GM12878 (cell line): ENCODE results near the gene SLC38A3. TPM values are rescaled to one million over a fixed set of nuclear protein-coding genes. Genes with fewer than 3 reads are reported as not detected.

ENCODE experiments used
- ATAC-seq: fragments of 200-7000 bp; cut with Tn5 transposase; 3 replicates; pipeline ENCODE4 v1.9.1; 2020; ENCODE audit warnings: mild to moderate bottlenecking, moderate library complexity
- BruUV-seq: library from RNA; stranded (reverse); fragments of 400-500 nt; replicated peaks from 2 replicates; lab custom pipeline; 2021; lab: Mats Ljungman, UMichigan
- CTCF ChIA-PET: fragments of 300-600 bp; sonication (Branson Sonifier 250); formaldehyde crosslinking; extraction: SDS; loops from one replicate; lab custom pipeline; 2021; ENCODE audit warnings: inconsistent platforms; lab: Yijun Ruan, JAX
- POLR2A ChIA-PET: fragments of 350-600 bp; formaldehyde crosslinking; extraction: SDS; loops from one replicate; lab custom pipeline; 2021; ENCODE audit warnings: inconsistent platforms; lab: Charles Lee
- RAD21 ChIA-PET: fragments of 300-600 bp; sonication (Branson Sonifier 250); formaldehyde crosslinking; loops from one replicate; lab custom pipeline; 2023; ENCODE audit warnings: antibody characterized with exemption; ENCODE audit not compliant: unreplicated experiment; lab: Charles Lee
- SMC1A ChIA-PET: fragments of 300-600 bp; sonication (Branson Sonifier 250); formaldehyde crosslinking; loops from one replicate; lab custom pipeline; 2023; ENCODE audit not compliant: unreplicated experiment, uncharacterized antibody; lab: Charles Lee
- DNase-seq: peaks from one replicate; pipeline ENCODE4 v3.0.0-alpha.2; 2011; ENCODE audit warnings: low read depth, low spot score
- FAIRE-seq: peaks from 3 replicates; lab custom pipeline; 2011; peaks lifted over from hg19 to GRCh38; lab: Jason Lieb, UNC
- H2AFZ ChIP-seq: 2 replicates; pipeline ENCODE4 v1.6.0; 2011; ENCODE audit warnings: low read depth, low read length, control low read depth; ENCODE audit not compliant: control insufficient read depth
- H3K27ac ChIP-seq: 2 replicates; pipeline ENCODE4 v1.5.1; 2011; ENCODE audit warnings: control low read depth; ENCODE audit not compliant: control insufficient read depth, insufficient read depth
- H3K27me3 ChIP-seq, 2 experiments: replicated peaks in 1 of 2; 2 replicates each; pipeline versions ENCODE4 v1.6.0 to v1.6.1; 2011; ENCODE audit warnings: low read length in 1 of 2; ENCODE audit not compliant: control insufficient read depth in 2 of 2, insufficient read depth in 2 of 2
- H3K36me3 ChIP-seq, 2 experiments: 2 replicates each; pipeline ENCODE4 v1.5.1; 2011; ENCODE audit warnings: low read length in 1 of 2; ENCODE audit not compliant: control insufficient read depth in 2 of 2, insufficient read depth in 2 of 2
- H3K4me1 ChIP-seq: 2 replicates; pipeline ENCODE4 v1.6.1; 2011; ENCODE audit warnings: mild to moderate bottlenecking, low read length, moderate library complexity, mixed read lengths; ENCODE audit not compliant: control insufficient read depth, insufficient read depth
- H3K4me2 ChIP-seq: 2 replicates; pipeline ENCODE4 v1.6.0; 2011; ENCODE audit warnings: control low read depth; ENCODE audit not compliant: control insufficient read depth, insufficient read depth
- H3K4me3 ChIP-seq: fragments of 200-600 bp; sonication (generic); 2 replicates; pipeline ENCODE4 v1.5.1; 2016
- H3K79me2 ChIP-seq: 2 replicates; pipeline ENCODE4 v1.6.0; 2011; ENCODE audit warnings: low read length; ENCODE audit not compliant: control insufficient read depth, insufficient read depth
- H3K9ac ChIP-seq: 2 replicates; pipeline ENCODE4 v1.8.0; 2011; ENCODE audit warnings: low read length, control low read depth, mixed read lengths; ENCODE audit not compliant: control insufficient read depth, insufficient read depth
- H3K9me3 ChIP-seq: replicated peaks from 3 replicates; pipeline ENCODE4 v1.5.1; 2011; ENCODE audit warnings: mild to moderate bottlenecking, low read length; ENCODE audit not compliant: control insufficient read depth, insufficient read depth
- H4K20me1 ChIP-seq: 2 replicates; pipeline ENCODE4 v1.6.0; 2011; ENCODE audit not compliant: control insufficient read depth, insufficient read depth
- CBX3 ChIP-seq: fragments of 200-600 bp; sonication (generic); IDR thresholded peaks from 2 replicates; pipeline ENCODE4 v1.6.1; 2016; ENCODE audit warnings: low read depth, borderline replicate concordance
- CEBPB ChIP-seq, 2 experiments: fragments of 150-350 bp in 1 of 2; IDR thresholded peaks; 2 replicates each; pipeline ENCODE4 v1.6.1; 2012 to 2014; ENCODE audit warnings: low read depth in 2 of 2, low read length in 2 of 2, borderline replicate concordance in 1 of 2, inconsistent platforms in 1 of 2
- EED ChIP-seq: sonication (generic); IDR thresholded peaks from 2 replicates; pipeline ENCODE4 v1.6.1; 2016; ENCODE audit warnings: antibody characterized with exemption, low read depth
- LARP7 ChIP-seq: fragments of 450-650 bp; IDR thresholded peaks from 2 replicates; pipeline ENCODE4 v1.6.1; 2017; ENCODE audit warnings: mild to moderate bottlenecking
- PBX3 ChIP-seq: IDR thresholded peaks from 2 replicates; pipeline ENCODE4 v1.6.1; 2011; ENCODE audit warnings: mild to moderate bottlenecking, low read depth, low read length, moderate library complexity; ENCODE audit not compliant: insufficient replicate concordance
- RUNX3 ChIP-seq: IDR thresholded peaks from 2 replicates; pipeline ENCODE4 v1.6.1; 2012; ENCODE audit warnings: low read length, inconsistent platforms
- SKIL ChIP-seq: fragments of 450-650 bp; IDR thresholded peaks from 2 replicates; pipeline ENCODE4 v1.6.1; 2017; ENCODE audit warnings: mild to moderate bottlenecking, low read depth, inconsistent platforms; ENCODE audit not compliant: poor library complexity, severe bottlenecking
- SUPT20H ChIP-seq: IDR thresholded peaks from 2 replicates; pipeline ENCODE4 v1.6.1; 2011; ENCODE audit warnings: low read depth, mild to moderate bottlenecking, low read length, moderate library complexity, borderline replicate concordance; ENCODE audit not compliant: control insufficient read depth
- TAF1 ChIP-seq: IDR thresholded peaks from 2 replicates; pipeline ENCODE4 v1.6.1; 2011; ENCODE audit warnings: mild to moderate bottlenecking, low read depth, low read length, borderline replicate concordance
- YY1 ChIP-seq: IDR thresholded peaks from 2 replicates; pipeline ENCODE4 v1.6.1; 2011; ENCODE audit warnings: low read depth, mild to moderate bottlenecking, low read length
- WGBS: methylation state at CpG from one replicate; pipeline ENCODE4 v1.1.6; 2016; ENCODE audit warnings: low lambda C conversion rate; ENCODE audit not compliant: insufficient replicate concordance, insufficient coverage; ENCODE audit errors: missing lambda C conversion rate; 5-methylcytosine and 5-hydroxymethylcytosine counted together
- in situ Hi-C: fragments of 300-500 bp; cut with MboI; formaldehyde crosslinking; loops from 9 replicates; pipeline ENCODE4 v1.14.3; 2018; ENCODE audit warnings: mixed read lengths
- intact Hi-C: fragments of 100-400 bp; cut with micrococcal nuclease; formaldehyde crosslinking; loops from one replicate; pipeline ENCODE4 v1.14.2; 2022; ENCODE audit not compliant: unreplicated experiment
- polyA plus RNA-seq, 11 experiments: library from polyadenylated mRNA; depleted of rRNA in 4 of 11; unstranded in 6 of 11; stranded (reverse) in 5 of 11; fragments of >200 nt; fragmentation: Nextera tagmentation in 4 of 11; fragmentation: Illumina TruSeq in 1 of 11; extraction: Ambion mirVana in 4 of 11; extraction: Trizol in 1 of 11; gene quantifications; 1 replicate in 1 of 11; 2 replicates in 10 of 11; pipeline versions ENCODE4 v1.2.1 to v1.2.3, GENCODE V29; 2011 to 2016; ENCODE audit warnings: inconsistent platforms in 2 of 11, missing spikeins in 2 of 11, low read depth in 1 of 11
- total RNA-seq, 4 experiments: library from RNA; depleted of rRNA in 3 of 4; stranded (reverse); fragments of >200 nt in 3 of 4; fragmentation: Illumina TruSeq in 1 of 4; extraction: Trizol in 1 of 4; gene quantifications; 2 replicates each; pipeline versions ENCODE4 v1.2.1 to v1.2.3, GENCODE V29; 2013 to 2021
- TF ChIP-seq, protein P1 (sequence below): IDR thresholded peaks from 2 replicates; pipeline ENCODE4 v1.6.1; 2012; ENCODE audit warnings: low read depth, low read length, improper control_type of control experiment
- TF ChIP-seq, protein P2 (sequence below): IDR thresholded peaks from 2 replicates; pipeline ENCODE4 v1.6.1; 2012; ENCODE audit warnings: low read depth, low read length, improper control_type of control experiment
- TF ChIP-seq, protein P3 (sequence below): fragments of 450-650 bp; conservative IDR thresholded peaks from 2 replicates; pipeline ENCODE4 v1.6.1; 2017; ENCODE audit warnings: mild to moderate bottlenecking, moderate library complexity

SLC38A3 gene
- total and polyA plus RNA-seq, 10 of the 15 experiments (the other 5 are each of a cell fraction or from before 2014, with no cell fraction given): 0.14 TPM; not detected in 9

DNA sequence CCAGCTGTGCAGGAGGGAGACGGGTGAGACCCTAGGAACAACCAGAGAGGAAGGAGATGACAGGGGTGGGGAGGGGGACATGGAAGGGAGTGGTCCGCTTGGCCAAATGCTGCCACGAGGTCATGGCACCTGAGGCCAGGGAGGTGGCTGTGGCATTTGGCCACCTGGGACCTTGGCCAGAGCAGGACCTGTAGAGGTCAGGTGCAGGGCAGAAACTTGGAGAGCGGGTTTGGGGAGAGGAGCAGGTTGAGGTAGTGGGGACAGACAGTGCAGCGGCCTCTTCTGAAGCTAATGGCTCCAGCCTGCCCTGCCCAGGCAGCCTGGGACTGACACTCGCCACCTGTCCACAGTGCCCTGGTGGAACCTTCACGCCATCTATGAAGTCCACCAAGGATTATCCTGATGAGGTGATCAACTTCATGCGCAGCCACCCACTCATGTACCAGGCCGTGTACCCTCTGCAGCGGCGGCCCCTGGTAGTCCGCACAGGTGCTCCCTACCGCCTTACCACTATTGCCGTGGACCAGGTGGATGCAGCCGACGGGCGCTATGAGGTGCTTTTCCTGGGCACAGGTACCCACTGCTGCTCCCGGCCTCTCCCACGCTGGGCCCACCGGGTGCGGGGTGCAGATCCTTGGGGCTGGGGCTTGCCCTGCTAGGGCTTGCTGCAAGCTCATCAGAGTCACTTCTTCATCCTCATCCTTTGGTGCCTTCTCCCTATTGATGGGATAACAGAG, 20.7 kb upstream of the SLC38A3 start:
- Histone ChIP-seq H3K4me2 (no peak overlapping the region), H3K79me2 (no peaks in the 10 kb centered on the region), H3K9ac (no peak overlapping the region), H2AFZ (no peak overlapping the region), H3K4me3 (no peak overlapping the region), H4K20me1 (no peaks in the 10 kb centered on the region), H3K4me1 (no peaks in the 10 kb centered on the region), H3K27ac (no peak overlapping the region), H3K36me3 (no peaks in the 10 kb centered on the region), H3K9me3 (no peaks in the 10 kb centered on the region), H3K27me3 (no peaks in the 10 kb centered on the region)
- 56% methylated on average over 20 of the region's 21 CpGs for WGBS
- SMC1A ChIA-PET: no interaction called here
- no TSS peak for BruUV-seq
- intact Hi-C loops: no loop called here
- no peak for ATAC-seq
- RAD21 ChIA-PET: no interaction called here
- DNase-seq: no peak
- in situ Hi-C loops: no loop called here
- POLR2A ChIA-PET: no interaction called here
- CTCF ChIA-PET: no interaction called here
- FAIRE-seq: no peak
- TF ChIP-seq, protein P1, sequence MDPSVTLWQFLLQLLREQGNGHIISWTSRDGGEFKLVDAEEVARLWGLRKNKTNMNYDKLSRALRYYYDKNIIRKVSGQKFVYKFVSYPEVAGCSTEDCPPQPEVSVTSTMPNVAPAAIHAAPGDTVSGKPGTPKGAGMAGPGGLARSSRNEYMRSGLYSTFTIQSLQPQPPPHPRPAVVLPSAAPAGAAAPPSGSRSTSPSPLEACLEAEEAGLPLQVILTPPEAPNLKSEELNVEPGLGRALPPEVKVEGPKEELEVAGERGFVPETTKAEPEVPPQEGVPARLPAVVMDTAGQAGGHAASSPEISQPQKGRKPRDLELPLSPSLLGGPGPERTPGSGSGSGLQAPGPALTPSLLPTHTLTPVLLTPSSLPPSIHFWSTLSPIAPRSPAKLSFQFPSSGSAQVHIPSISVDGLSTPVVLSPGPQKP: no peak
- TF ChIP-seq EED (no peak), CBX3 (no peak), SUPT20H (no peak), RUNX3 (no peak), TAF1 (no peak), PBX3 (no peak), YY1 (no peak), SKIL (no peak), CEBPB (IDR thresholded peaks at IDR 0.05; ENCODE audit: borderline replicate concordance in 1 of 2, low read depth in 2 of 2, low read length in 2 of 2) (no peak), LARP7 (no peak)
- TF ChIP-seq, protein P2, sequence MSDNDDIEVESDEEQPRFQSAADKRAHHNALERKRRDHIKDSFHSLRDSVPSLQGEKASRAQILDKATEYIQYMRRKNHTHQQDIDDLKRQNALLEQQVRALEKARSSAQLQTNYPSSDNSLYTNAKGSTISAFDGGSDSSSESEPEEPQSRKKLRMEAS: no peak
- TF ChIP-seq, protein P3, sequence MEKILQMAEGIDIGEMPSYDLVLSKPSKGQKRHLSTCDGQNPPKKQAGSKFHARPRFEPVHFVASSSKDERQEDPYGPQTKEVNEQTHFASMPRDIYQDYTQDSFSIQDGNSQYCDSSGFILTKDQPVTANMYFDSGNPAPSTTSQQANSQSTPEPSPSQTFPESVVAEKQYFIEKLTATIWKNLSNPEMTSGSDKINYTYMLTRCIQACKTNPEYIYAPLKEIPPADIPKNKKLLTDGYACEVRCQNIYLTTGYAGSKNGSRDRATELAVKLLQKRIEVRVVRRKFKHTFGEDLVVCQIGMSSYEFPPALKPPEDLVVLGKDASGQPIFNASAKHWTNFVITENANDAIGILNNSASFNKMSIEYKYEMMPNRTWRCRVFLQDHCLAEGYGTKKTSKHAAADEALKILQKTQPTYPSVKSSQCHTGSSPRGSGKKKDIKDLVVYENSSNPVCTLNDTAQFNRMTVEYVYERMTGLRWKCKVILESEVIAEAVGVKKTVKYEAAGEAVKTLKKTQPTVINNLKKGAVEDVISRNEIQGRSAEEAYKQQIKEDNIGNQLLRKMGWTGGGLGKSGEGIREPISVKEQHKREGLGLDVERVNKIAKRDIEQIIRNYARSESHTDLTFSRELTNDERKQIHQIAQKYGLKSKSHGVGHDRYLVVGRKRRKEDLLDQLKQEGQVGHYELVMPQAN: no peak
